Panc1 (cell line): ENCODE data around the gene MYO3B.

Experiments used
- POLR2AphosphoS5 ChIP-seq: IDR thresholded peaks from 2 replicates; pipeline ENCODE4 v1.6.1; 2012; ENCODE audit warnings: mild to moderate bottlenecking, low read depth, low read length, moderate library complexity
- TCF7L2 ChIP-seq: IDR thresholded peaks from 2 replicates; pipeline ENCODE4 v1.6.1; 2011; ENCODE audit warnings: mild to moderate bottlenecking, low read depth, low read length, inconsistent platforms
- TF ChIP-seq, protein P1 (sequence below): fragments of 450-650 bp; IDR thresholded peaks from 2 replicates; pipeline ENCODE4 v1.5.1; 2017; ENCODE audit warnings: mild to moderate bottlenecking

DNA sequence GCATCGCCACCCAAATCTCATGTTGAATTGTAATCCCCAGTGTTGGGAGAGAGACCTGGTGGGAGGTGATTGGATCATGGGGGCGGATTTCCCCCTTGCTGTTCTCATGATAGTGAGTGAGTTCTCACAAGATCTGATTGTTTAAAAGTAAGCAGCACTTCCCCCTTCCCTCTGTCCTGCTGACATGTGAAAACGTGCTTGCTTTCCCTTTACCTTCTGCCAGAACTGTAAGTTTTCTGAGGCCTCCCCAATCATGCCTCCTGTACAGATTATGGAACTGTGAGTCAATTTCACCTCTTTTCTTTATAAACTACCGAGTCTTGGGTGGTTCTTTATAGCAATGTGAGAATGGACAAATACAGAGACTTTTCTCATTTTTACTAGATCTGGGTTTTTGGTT is 375.8 kb downstream of the MYO3B start:
- TF ChIP-seq, protein P1, sequence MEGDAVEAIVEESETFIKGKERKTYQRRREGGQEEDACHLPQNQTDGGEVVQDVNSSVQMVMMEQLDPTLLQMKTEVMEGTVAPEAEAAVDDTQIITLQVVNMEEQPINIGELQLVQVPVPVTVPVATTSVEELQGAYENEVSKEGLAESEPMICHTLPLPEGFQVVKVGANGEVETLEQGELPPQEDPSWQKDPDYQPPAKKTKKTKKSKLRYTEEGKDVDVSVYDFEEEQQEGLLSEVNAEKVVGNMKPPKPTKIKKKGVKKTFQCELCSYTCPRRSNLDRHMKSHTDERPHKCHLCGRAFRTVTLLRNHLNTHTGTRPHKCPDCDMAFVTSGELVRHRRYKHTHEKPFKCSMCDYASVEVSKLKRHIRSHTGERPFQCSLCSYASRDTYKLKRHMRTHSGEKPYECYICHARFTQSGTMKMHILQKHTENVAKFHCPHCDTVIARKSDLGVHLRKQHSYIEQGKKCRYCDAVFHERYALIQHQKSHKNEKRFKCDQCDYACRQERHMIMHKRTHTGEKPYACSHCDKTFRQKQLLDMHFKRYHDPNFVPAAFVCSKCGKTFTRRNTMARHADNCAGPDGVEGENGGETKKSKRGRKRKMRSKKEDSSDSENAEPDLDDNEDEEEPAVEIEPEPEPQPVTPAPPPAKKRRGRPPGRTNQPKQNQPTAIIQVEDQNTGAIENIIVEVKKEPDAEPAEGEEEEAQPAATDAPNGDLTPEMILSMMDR: no peak
- TF ChIP-seq TCF7L2 (no peak), POLR2AphosphoS5 (no peak)
